ENCODE measurements around the gene SPATA7.

DNA sequence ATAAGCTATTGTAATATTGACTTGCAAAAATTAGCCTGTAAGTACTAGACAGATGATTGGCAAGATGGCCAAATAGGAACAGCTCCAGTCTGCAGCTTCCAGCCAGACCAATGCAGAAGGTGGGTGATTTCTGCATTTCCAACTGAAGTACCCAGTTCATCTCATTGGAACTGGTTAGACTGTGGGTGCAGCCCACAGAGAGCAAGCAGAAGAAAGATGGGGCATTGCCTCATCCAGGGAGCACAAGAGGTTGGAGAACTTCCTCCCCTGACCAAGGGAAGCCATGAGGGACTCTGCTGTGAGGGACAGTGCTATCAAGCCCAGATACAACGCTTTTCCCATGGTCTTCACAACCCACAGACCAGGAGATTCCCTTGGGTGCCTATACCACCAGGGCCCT is 16.0 kb upstream of the SPATA7 start:
- TF ChIP-seq, protein P1, sequence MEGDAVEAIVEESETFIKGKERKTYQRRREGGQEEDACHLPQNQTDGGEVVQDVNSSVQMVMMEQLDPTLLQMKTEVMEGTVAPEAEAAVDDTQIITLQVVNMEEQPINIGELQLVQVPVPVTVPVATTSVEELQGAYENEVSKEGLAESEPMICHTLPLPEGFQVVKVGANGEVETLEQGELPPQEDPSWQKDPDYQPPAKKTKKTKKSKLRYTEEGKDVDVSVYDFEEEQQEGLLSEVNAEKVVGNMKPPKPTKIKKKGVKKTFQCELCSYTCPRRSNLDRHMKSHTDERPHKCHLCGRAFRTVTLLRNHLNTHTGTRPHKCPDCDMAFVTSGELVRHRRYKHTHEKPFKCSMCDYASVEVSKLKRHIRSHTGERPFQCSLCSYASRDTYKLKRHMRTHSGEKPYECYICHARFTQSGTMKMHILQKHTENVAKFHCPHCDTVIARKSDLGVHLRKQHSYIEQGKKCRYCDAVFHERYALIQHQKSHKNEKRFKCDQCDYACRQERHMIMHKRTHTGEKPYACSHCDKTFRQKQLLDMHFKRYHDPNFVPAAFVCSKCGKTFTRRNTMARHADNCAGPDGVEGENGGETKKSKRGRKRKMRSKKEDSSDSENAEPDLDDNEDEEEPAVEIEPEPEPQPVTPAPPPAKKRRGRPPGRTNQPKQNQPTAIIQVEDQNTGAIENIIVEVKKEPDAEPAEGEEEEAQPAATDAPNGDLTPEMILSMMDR (IDR thresholded peaks at IDR 0.05): no peak
- TF ChIP-seq POLR2A (IDR thresholded peaks at IDR 0.05): no peak
